Motor neuron (in vitro differentiated cells): Measurements from ENCODE around the gene WNK1. TPM values are rescaled to one million over a fixed set of nuclear protein-coding genes. Genes with fewer than 3 reads are reported as not detected.
A peak's percentile ranks its signal among the peaks of the same experiment; 100 is the strongest.
"Not testable (repeated sequence)": the region's sequence is repeated elsewhere in the genome, so short reads cannot be mapped to it uniquely, and the experiment has no call there.

Experiments used
- ATAC-seq, 8 experiments: fragments of 200-7000 bp; cut with Tn5 transposase; replicated peaks in 6 of 8; 2 replicates each; pipeline ENCODE4 v1.8.0; 2021; ENCODE audit warnings: mild to moderate bottlenecking in 8 of 8, moderate library complexity in 8 of 8
- H3K27ac ChIP-seq, 2 donors: fragments of 250-450 bp; sonication (Bioruptor Pico); 2 replicates each; pipeline ENCODE4 v1.9.0; 2021; ENCODE audit warnings: antibody characterized with exemption in 2 of 2, mild to moderate bottlenecking in 2 of 2, moderate library complexity in 1 of 2
- H3K4me1 ChIP-seq, 2 donors: fragments of 250-450 bp; sonication (Bioruptor Pico); replicated peaks in 1 of 2; 2 replicates each; pipeline ENCODE4 v1.6.1; 2021; ENCODE audit warnings: antibody characterized with exemption in 2 of 2, mild to moderate bottlenecking in 2 of 2, moderate library complexity in 1 of 2
- H3K4me3 ChIP-seq, 5 donors: fragments of 250-450 bp; sonication (Bioruptor Pico); 2 replicates each; pipeline ENCODE4 v1.9.0; 2021; ENCODE audit warnings: antibody characterized with exemption in 5 of 5, mild to moderate bottlenecking in 5 of 5, moderate library complexity in 4 of 5
- WGBS, 10 experiments: fragments of 450-650 bp; shearing (Covaris generic); methylation state at CpG; one replicate each; pipeline ENCODE4 v1.0.0; 2022; 5-methylcytosine and 5-hydroxymethylcytosine counted together
- in situ Hi-C, 9 experiments: fragments of 400-800 bp; cut with MboI; loops; one replicate each; pipeline ENCODE4 v1.15.0; 2021; ENCODE audit warnings: low sequenced_read_pairs in 9 of 9, low pct_unique_long_range_greater_than_20kb in 2 of 9; ENCODE audit not compliant: unreplicated experiment in 9 of 9
- total RNA-seq, 8 experiments: library from RNA; unstranded; fragments of 300-600 nt; gene quantifications; 2 replicates each; pipeline versions ENCODE4 v1.2.3 to v1.2.4, GENCODE V29; 2022

The WNK1 gene
- 100 to 1,000 TPM in 3 of 8 experiments, 10 to 100 TPM in 5; 40.8 to 124 (median 69.9) TPM for total RNA-seq

GRCh38 chr12:751999-752694, at the start of gene WNK1:
WNK1 (plus strand) TSS chr12:752579; CDS start chr12:753566, 987 bp downstream.
- 0 to 5% (median 0%) methylated on average over 1 to 9 of the region's 41 CpGs; no CpG with 5 or more reads in 4 of the 10 experiments for WGBS, 10 experiments
- H3K4me3 ChIP-seq, result peak within 1 kb of the TSS; percentile 79 to 94 (median 87)
- in situ Hi-C loops, result loop anchor here in 1 of 9 experiments (25.0 kb wide), 1 partner anchor 165 kb away; no protein-coding TSS in a partner anchor
- H3K27ac ChIP-seq, result peak within 1 kb of the TSS; percentile 96
- H3K4me1 ChIP-seq, result peaks cover 10 to 16% of the 10 kb centered on the region in 2 donors
- ATAC-seq, result peak; percentile 60 to 85 (median 80)

- 20 to 100% (median 82%) methylated on average over 1 to 5 of the region's 5 CpGs for WGBS, 10 experiments
- no peak for ATAC-seq
These were observed 47.7 kb upstream of the WNK1 start for GRCh38 chr12:704516-705242.

DNA sequence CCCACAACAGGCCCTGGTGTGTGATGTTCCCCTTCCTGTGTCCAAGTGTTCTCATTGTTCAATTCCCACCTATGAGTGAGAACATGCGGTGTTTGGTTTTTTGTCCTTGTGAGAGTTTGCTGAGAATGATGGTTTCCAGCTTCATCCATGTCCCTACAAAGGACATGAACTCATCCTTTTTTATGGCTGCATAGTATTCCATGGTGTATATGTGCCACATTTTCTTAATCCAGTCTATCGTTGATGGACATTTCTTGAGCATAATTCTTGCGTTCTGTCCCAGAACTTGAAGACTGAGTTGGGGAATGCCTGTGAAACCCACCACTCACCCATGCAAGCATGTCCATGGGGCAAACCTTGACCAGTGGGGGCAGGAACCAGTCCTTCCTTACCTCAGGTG, 44.3 kb upstream of the WNK1 start:
- H3K4me3 ChIP-seq, in situ Hi-C loops, H3K27ac ChIP-seq, ATAC-seq, H3K4me1 ChIP-seq: not testable (repeated sequence)
- WGBS, 10 experiments, result 100% methylated on average over 1 of the region's 3 CpGs; no CpG with 5 or more reads in 9 of the 10 experiments

More at GRCh38 chr12:704516-705242, 47.7 kb upstream of the WNK1 start:
- Histone ChIP-seq H3K4me3 (no peak overlapping the region), H3K4me1 (peaks cover 0 to 5% of the 10 kb centered on the region in 2 donors), H3K27ac (no peak overlapping the region)
- in situ Hi-C loops, result no loop called here

DNA sequence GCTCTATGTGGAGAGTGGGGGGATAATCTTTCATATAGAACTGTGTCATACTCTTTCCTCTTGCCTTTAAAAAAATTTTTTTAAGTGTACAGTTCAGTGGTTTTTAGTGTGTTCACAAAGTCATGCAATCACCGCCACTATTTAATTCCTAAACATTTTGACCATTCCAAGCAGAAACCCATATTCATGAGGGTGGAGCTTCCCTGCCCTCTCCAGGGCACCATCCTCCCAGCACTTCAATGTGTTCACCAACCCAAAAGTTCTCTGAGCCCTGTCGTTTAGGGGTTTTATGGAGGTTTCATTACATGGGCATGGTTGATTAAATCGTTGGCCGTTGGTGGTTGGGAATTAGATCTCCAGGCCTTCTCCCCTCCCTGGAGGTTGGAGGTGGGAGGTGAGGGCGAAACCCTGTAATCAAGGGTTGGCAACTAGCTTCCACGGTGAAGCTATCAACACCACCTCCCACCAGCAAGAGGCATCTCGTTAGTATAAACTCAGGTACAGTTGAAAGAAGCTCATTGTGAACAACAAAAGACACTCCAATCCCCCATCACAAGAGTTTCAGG, 42.8 kb upstream of the WNK1 start:
- Histone ChIP-seq H3K4me3 (no peak overlapping the region), H3K4me1 (peaks cover 0 to 6% of the 10 kb centered on the region in 2 donors), H3K27ac (no peak overlapping the region)
- 20 to 100% (median 66%) methylated on average over 1 to 6 of the region's 7 CpGs; no CpG with 5 or more reads in 1 of the 10 experiments for WGBS, 10 experiments
- in situ Hi-C loops, result no loop called here
- peak in 3 of 8 experiments; percentile 29 to 58 (median 45) for ATAC-seq

- H3K4me3 ChIP-seq, result no peak overlapping the region
- no peak overlapping the region for H3K27ac ChIP-seq
- H3K4me1 ChIP-seq, result peaks cover 0 to 6% of the 10 kb centered on the region in 2 donors
- in situ Hi-C loops, result no loop called here
- ATAC-seq, result peak in 7 of 8 experiments; percentile 36 to 95 (median 63)
- 40 to 100% (median 68%) methylated on average over 1 to 7 of the region's 8 CpGs; no CpG with 5 or more reads in 1 of the 10 experiments for WGBS, 10 experiments
These were observed 40.1 kb upstream of the WNK1 start for GRCh38 chr12:712172-712863.

DNA sequence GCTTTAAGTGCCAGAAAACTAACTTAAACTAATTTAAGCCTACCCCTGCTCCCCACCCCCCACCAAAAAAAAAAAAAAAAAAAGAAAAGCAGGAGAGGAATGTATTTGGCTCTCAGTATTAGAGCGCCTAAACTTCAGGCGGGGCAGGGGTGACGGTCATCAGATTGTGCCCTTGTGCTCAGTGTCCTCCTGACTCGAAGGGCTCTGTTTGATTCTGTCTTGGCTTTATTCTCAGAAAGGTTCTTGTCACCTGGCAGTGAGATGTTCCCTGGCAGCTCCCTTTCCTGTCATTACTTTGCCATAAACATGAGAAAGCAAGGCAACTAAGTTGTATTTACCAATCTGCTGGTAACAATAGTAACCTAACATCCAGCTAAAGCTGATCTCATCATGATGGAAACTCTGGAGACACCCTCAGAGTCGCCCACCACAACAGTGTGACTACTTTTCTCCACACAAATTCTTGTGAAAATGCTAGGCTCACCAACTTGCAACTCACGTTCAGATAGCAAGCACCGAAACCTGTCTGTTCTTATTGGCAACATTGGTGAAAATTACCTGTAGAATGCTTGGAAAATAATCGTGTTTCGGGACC, 39.0 kb upstream of the WNK1 start:
- no peak overlapping the region for H3K27ac ChIP-seq
- no peak overlapping the region for H3K4me3 ChIP-seq
- 47 to 100% (median 87%) methylated on average over 2 to 9 of the region's 9 CpGs; no CpG with 5 or more reads in 1 of the 10 experiments for WGBS, 10 experiments
- in situ Hi-C loops, result no loop called here
- peak in 1 of 8 experiments; percentile 28 for ATAC-seq
- peaks cover 0 to 6% of the 10 kb centered on the region in 2 donors for H3K4me1 ChIP-seq

DNA sequence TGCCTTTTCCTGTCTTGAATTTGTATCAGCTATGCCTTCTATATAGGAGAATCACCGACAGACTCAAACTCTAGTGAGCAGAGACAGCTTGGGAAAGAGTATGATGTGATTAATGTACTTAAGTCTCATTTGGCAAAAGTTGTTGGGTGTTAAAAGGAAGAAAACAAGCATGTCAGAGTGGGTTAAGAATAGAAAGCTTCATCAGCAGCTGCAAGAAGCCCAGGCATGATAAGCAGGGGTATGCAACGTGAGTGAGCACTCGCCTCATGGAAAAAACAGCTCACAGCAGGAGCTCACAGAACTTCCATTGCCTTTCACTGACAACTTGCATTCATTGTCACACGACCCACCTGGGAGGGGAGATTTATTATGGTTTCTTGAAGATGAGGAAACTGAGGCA, 35.9 kb upstream of the WNK1 start:
- no peak for ATAC-seq
- no peak overlapping the region for H3K4me3 ChIP-seq
- H3K27ac ChIP-seq, result no peak overlapping the region
- in situ Hi-C loops, result no loop called here
- H3K4me1 ChIP-seq, result peaks cover 3 to 12% of the 10 kb centered on the region in 2 donors
- 31 to 100% (median 44%) methylated on average over 1 to 4 of the region's 4 CpGs; no CpG with 5 or more reads in 3 of the 10 experiments for WGBS, 10 experiments

- no peak for ATAC-seq
- 17 to 100% (median 72%) methylated on average over 1 to 4 of the region's 4 CpGs; no CpG with 5 or more reads in 2 of the 10 experiments for WGBS, 10 experiments
- in situ Hi-C loops, result no loop called here
- H3K4me1 ChIP-seq, result peaks cover 3 to 6% of the 10 kb centered on the region in 2 donors
- no peak overlapping the region for H3K4me3 ChIP-seq
- H3K27ac ChIP-seq, result no peak overlapping the region
These were observed 33.6 kb upstream of the WNK1 start for GRCh38 chr12:718756-719102.

DNA sequence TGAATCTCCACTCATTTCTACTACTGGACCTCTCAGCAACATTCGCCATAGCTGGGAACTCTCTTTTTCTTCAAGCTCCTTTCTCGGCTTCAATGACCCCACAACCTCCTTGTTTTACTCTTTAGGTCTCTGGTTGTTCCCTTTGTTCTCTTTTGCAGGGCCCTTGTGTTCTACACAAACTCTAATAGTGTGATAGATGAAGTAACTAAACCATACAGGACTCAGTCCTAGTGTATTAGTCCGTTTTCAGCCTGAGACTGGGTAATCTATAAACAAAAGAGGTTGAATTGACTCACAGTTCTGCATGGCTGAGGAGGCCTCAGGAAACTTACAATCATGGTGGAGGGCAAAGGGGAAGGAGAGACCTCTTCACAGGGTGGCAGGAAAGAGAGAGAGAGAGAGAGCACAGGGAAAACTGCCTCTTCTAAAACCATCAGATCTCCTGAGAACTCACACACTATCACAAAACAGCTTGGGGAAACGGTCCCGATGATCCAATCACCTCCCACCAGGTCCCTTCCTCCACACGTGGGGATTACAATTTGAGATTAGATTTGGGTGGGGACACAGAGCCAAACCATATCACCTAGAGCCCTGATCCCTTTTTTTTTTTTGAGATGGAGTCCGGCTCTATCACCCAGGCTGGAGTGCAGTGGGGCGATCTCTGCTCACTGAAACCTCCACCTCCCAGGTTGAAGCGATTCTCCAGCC, 32.0 kb upstream of the WNK1 start:
- H3K27ac ChIP-seq, result no peak overlapping the region
- 40 to 100% (median 90%) methylated on average over 1 to 7 of the region's 9 CpGs; no CpG with 5 or more reads in 1 of the 10 experiments for WGBS, 10 experiments
- no peak for ATAC-seq
- in situ Hi-C loops, result no loop called here
- H3K4me1 ChIP-seq, result peaks cover 3 to 6% of the 10 kb centered on the region in 2 donors
- no peak overlapping the region for H3K4me3 ChIP-seq

GRCh38 chr12:724194-724855, 28.1 kb upstream of the WNK1 start:
- no peak overlapping the region for H3K27ac ChIP-seq
- no peak overlapping the region for H3K4me3 ChIP-seq
- H3K4me1 ChIP-seq, result peaks cover 1 to 2% of the 10 kb centered on the region in 2 donors
- in situ Hi-C loops, result no loop called here
- WGBS, 10 experiments, result 33 to 89% (median 60%) methylated on average over 1 to 6 of the region's 6 CpGs; no CpG with 5 or more reads in 1 of the 10 experiments
- ATAC-seq, result peak in 3 of 8 experiments; percentile 30 to 61 (median 35)

DNA sequence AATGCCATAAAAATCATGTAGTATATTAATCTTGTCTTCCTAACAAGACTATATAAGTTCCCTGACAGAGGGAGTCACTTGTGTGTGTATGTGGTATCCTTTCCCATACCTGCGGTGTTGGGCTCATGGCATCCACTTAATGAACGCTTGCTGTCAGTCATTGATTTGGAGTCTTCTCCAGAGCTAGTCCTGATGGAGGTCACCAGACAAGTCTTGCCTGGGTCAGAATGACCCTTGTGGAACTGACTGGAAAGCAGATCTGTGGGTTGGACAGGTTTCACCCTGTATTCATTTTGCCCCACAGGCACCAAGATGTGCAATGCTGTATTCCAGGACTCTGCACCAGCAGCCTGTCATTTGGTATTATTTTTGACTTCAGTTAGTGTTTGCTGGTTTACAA, 27.3 kb upstream of the WNK1 start:
- WGBS, 10 experiments, result 93 to 100% methylated on average over 1 to 2 of the region's 2 CpGs; no CpG with 5 or more reads in 8 of the 10 experiments
- in situ Hi-C loops, result no loop called here

More for the DNA sequence above, 27.3 kb upstream of the WNK1 start:
- ATAC-seq, result no peak
- H3K27ac ChIP-seq, result no peak overlapping the region
- no peak overlapping the region for H3K4me3 ChIP-seq
- H3K4me1 ChIP-seq, result no peaks in the 10 kb centered on the region
